Suprapubic skin (tissue), 4 donors: ENCODE data around the gene CLEC5A.

ENCODE experiments used
- CTCF ChIP-seq, 2 donors: fragments of 200-600 bp in 1 of 2; fragments of 450-650 bp in 1 of 2; sonication (generic) in 1 of 2; IDR thresholded peaks; one replicate each; pipeline ENCODE4 v1.5.1; 2016 to 2019; ENCODE audit warnings: antibody characterized with exemption in 2 of 2, mild to moderate bottlenecking in 1 of 2, moderate library complexity in 1 of 2
- POLR2A ChIP-seq, 2 donors: fragments of 450-650 bp; IDR thresholded peaks; one replicate each; pipeline ENCODE4 v1.6.1; 2017; ENCODE audit warnings: antibody characterized with exemption in 2 of 2, mild to moderate bottlenecking in 2 of 2, moderate library complexity in 2 of 2
- POLR2AphosphoS5 ChIP-seq, 3 donors: sonication (generic); formaldehyde crosslinking; IDR thresholded peaks; one replicate each; pipeline ENCODE4 v1.6.1; 2017; ENCODE audit warnings: antibody characterized with exemption in 3 of 3

- TF ChIP-seq CTCF (IDR thresholded peaks at IDR 0.05) (no peak), POLR2A (IDR thresholded peaks at IDR 0.05) (no peak), POLR2AphosphoS5 (IDR thresholded peaks at IDR 0.05) (no peak)
These were observed 30.7 kb downstream of the CLEC5A start, which contains the start of gene OR9A4 for GRCh38 chr7:141916099-141916498.
